HepG2 (cell line): ENCODE data around the gene CARMIL3. TPM values are rescaled to one million over a fixed set of nuclear protein-coding genes. Genes with fewer than 3 reads are reported as not detected.

Source experiments
- ARNT ChIP-seq: fragments of 450-650 bp; IDR thresholded peaks from 2 replicates; pipeline ENCODE4 v1.6.1; 2017
- FOXC1 ChIP-seq: sonication (generic); formaldehyde crosslinking; IDR thresholded peaks from 2 replicates; pipeline ENCODE4 v1.8.0; 2022; ENCODE audit warnings: mild to moderate bottlenecking, missing genetic modification reagents, borderline replicate concordance
- GATA4 ChIP-seq: sonication (generic); IDR thresholded peaks from 2 replicates; pipeline ENCODE4 v1.6.1; 2016; ENCODE audit warnings: antibody characterized with exemption, low read depth, borderline replicate concordance
- HDAC6 ChIP-seq: fragments of 200-600 bp; sonication (generic); IDR thresholded peaks from 2 replicates; pipeline ENCODE4 v1.7.0; 2017; ENCODE audit warnings: mild to moderate bottlenecking, antibody characterized with exemption, low read length, low read depth
- ISL2 ChIP-seq: sonication (generic); formaldehyde crosslinking; IDR thresholded peaks from 2 replicates; pipeline ENCODE4 v1.5.0; 2020; ENCODE audit warnings: missing genetic modification reagents
- PHF8 ChIP-seq: sonication (generic); formaldehyde crosslinking; IDR thresholded peaks from 2 replicates; pipeline ENCODE4 v1.5.0; 2020; ENCODE audit warnings: missing genetic modification reagents
- RBM22 ChIP-seq: fragments of 200-400 bp; formaldehyde crosslinking; optimal IDR thresholded peaks from 2 replicates; pipeline ENCODE3; 2017; ENCODE audit warnings: mild to moderate bottlenecking, low read length, moderate library complexity
- SRSF1 ChIP-seq: fragments of 200-400 bp; formaldehyde crosslinking; optimal IDR thresholded peaks from 2 replicates; pipeline ENCODE3; 2017; ENCODE audit warnings: mild to moderate bottlenecking, low read depth, low read length, moderate library complexity
- TOE1 ChIP-seq: sonication (generic); formaldehyde crosslinking; IDR thresholded peaks from 2 replicates; pipeline ENCODE4 v1.4.0; 2020; ENCODE audit warnings: mild to moderate bottlenecking, missing genetic modification reagents
- YY1 ChIP-seq: IDR thresholded peaks from 2 replicates; pipeline ENCODE4 v1.6.1; 2011; ENCODE audit warnings: low read length, low read depth, moderate library complexity, mild to moderate bottlenecking; ENCODE audit not compliant: insufficient read depth, insufficient replicate concordance
- ZFP62 ChIP-seq: sonication (generic); formaldehyde crosslinking; IDR thresholded peaks from 2 replicates; pipeline ENCODE4 v1.4.0; 2020; ENCODE audit warnings: missing genetic modification reagents
- ZNF205 ChIP-seq: IDR thresholded peaks from 2 replicates; pipeline ENCODE4 v1.6.1; 2018; ENCODE audit warnings: missing biosample characterization, missing genetic modification reagents
- ZNF225 ChIP-seq: sonication (generic); formaldehyde crosslinking; IDR thresholded peaks from 2 replicates; pipeline ENCODE4 v1.4.0; 2020; ENCODE audit warnings: mild to moderate bottlenecking, missing genetic modification reagents
- ZNF317 ChIP-seq: sonication (generic); formaldehyde crosslinking; IDR thresholded peaks from 2 replicates; pipeline ENCODE4 v1.5.0; 2020; ENCODE audit warnings: mild to moderate bottlenecking, missing genetic modification reagents
- ZNF747 ChIP-seq: sonication (generic); formaldehyde crosslinking; IDR thresholded peaks from 2 replicates; pipeline ENCODE4 v1.8.1; 2023; ENCODE audit warnings: missing genetic modification reagents, mild to moderate bottlenecking, borderline replicate concordance
- ZSCAN20 ChIP-seq: sonication (generic); formaldehyde crosslinking; IDR thresholded peaks from 2 replicates; pipeline ENCODE4 v1.4.0; 2020; ENCODE audit warnings: missing genetic modification reagents, mild to moderate bottlenecking, borderline replicate concordance
- polyA plus RNA-seq, 8 experiments: library from polyadenylated mRNA; depleted of rRNA in 3 of 8; stranded (reverse) in 7 of 8; unstranded in 1 of 8; fragments of >200 nt; fragmentation: Illumina TruSeq in 4 of 8; extraction: Trizol in 4 of 8; gene quantifications; 2 replicates each; pipeline versions ENCODE4 v1.2.1 to v1.2.3, GENCODE V29; 2011 to 2016; ENCODE audit warnings: low read depth in 4 of 8, missing spikeins in 1 of 8, mixed read lengths in 1 of 8; ENCODE audit not compliant: insufficient read depth in 1 of 8
- total RNA-seq, 5 experiments: library from RNA; depleted of rRNA; stranded (reverse); fragments of >200 nt; fragmentation: Illumina TruSeq; extraction: Trizol; gene quantifications; 2 replicates each; pipeline ENCODE4 v1.2.3, GENCODE V29; 2016; ENCODE audit warnings: low read depth in 1 of 5
- TF ChIP-seq, protein P1 (sequence below): conservative IDR thresholded peaks from 2 replicates; pipeline ENCODE4 v1.6.1; 2018; ENCODE audit warnings: missing genetic modification reagents
- TF ChIP-seq, protein P2 (sequence below): sonication (generic); formaldehyde crosslinking; IDR thresholded peaks from 2 replicates; pipeline ENCODE4 v1.4.0; 2020; ENCODE audit warnings: missing genetic modification reagents, low read depth, mild to moderate bottlenecking, borderline replicate concordance
- TF ChIP-seq, protein P3 (sequence below): sonication (generic); formaldehyde crosslinking; IDR thresholded peaks from 2 replicates; pipeline ENCODE4 v1.9.0; 2021; ENCODE audit warnings: missing genetic modification reagents, borderline replicate concordance
- TF ChIP-seq, protein P4 (sequence below): sonication (generic); formaldehyde crosslinking; IDR thresholded peaks from 2 replicates; pipeline ENCODE4 v1.8.0; 2022; ENCODE audit warnings: mild to moderate bottlenecking, missing genetic modification reagents, borderline replicate concordance

Gene CARMIL3
- total and polyA plus RNA-seq, 2 of the 13 experiments (the other 11 are each of a cell fraction or from before 2014, with no cell fraction given), result 0.27 to 0.55 TPM

DNA sequence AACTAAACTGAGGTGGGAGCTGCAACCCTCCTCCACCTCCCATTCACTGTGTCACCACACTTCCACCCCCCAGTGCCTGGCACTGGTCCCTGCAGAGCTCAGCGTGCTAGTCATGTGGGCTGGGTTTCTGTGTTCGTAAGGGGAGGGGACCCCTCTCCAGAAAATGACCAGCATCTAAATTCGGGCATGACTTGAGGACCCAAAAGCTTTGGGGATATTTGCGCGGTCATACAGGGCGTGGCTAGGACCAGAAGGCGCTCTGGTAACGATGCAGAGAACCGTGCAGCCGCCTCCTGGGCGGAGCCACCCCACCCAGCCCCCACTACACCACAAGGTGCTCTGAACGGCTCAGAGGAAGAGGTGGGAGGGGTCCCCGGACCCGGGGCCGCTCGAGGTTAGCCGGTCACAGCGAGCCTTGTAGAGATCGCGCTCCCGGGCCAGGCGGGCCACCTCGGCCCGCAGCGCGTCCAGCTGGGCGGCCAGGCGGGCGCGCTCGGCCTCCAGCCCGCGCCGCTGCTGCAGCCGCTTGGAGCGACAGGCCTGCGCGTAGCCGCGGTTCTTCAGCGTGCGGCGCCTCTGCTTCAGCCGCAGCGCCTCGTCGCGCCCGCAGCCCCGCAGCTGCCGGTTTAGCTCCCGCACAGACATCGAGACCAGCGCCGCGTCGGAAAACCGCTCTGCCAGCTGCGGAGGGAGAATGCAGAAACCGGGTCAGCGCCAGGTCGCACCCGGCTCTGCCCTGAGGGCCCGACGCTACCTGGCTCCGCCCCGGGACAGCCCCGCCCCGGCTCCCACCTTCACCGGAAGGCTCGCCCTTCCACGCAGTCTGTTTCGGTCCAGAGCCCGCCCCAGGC is 29.3 kb downstream of the CARMIL3 start (continued):
- TF ChIP-seq, protein P1, sequence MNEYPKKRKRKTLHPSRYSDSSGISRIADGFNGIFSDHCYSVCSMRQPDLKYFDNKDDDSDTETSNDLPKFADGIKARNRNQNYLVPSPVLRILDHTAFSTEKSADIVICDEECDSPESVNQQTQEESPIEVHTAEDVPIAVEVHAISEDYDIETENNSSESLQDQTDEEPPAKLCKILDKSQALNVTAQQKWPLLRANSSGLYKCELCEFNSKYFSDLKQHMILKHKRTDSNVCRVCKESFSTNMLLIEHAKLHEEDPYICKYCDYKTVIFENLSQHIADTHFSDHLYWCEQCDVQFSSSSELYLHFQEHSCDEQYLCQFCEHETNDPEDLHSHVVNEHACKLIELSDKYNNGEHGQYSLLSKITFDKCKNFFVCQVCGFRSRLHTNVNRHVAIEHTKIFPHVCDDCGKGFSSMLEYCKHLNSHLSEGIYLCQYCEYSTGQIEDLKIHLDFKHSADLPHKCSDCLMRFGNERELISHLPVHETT, result 0 out of 2 replicates have a peak, but pooled peaks have one; percentile 15
- TF ChIP-seq ZFP62 (CRISPR knock-in tag) (no peak), ZNF225 (CRISPR knock-in tag) (no peak; the same call in none of the 2 replicates), RBM22 (no peak), ARNT (no peak), FOXC1 (CRISPR knock-in tag) (no peak; the same call in 1 of the 2 replicates), SRSF1 (peak; percentile 32), ISL2 (CRISPR knock-in tag) (0 out of 2 replicates have a peak, but pooled peaks have one; percentile 57), ZNF317 (no peak), ZSCAN20 (CRISPR knock-in tag) (peak; percentile 96; the same call in 1 of the 2 replicates), PHF8 (CRISPR knock-in tag) (peak; percentile 93), ZNF747 (peak; percentile 48; the same call in 1 of the 2 replicates), YY1 (peak; percentile 2), HDAC6 (no peak), ZNF205 (peak; percentile 65; the same call in 1 of the 2 replicates), TOE1 (CRISPR knock-in tag) (no peak), GATA4 (no peak)
- TF ChIP-seq, protein P2, sequence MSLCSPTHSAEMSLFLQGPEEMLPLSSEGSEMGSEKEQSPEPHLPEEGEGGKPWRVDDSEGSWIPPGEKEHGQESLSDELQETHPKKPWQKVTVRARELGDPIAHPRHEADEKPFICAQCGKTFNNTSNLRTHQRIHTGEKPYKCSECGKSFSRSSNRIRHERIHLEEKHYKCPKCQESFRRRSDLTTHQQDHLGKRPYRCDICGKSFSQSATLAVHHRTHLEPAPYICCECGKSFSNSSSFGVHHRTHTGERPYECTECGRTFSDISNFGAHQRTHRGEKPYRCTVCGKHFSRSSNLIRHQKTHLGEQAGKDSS, result 0 out of 2 replicates have a peak, but pooled peaks have one; percentile 59
- TF ChIP-seq, protein P3, sequence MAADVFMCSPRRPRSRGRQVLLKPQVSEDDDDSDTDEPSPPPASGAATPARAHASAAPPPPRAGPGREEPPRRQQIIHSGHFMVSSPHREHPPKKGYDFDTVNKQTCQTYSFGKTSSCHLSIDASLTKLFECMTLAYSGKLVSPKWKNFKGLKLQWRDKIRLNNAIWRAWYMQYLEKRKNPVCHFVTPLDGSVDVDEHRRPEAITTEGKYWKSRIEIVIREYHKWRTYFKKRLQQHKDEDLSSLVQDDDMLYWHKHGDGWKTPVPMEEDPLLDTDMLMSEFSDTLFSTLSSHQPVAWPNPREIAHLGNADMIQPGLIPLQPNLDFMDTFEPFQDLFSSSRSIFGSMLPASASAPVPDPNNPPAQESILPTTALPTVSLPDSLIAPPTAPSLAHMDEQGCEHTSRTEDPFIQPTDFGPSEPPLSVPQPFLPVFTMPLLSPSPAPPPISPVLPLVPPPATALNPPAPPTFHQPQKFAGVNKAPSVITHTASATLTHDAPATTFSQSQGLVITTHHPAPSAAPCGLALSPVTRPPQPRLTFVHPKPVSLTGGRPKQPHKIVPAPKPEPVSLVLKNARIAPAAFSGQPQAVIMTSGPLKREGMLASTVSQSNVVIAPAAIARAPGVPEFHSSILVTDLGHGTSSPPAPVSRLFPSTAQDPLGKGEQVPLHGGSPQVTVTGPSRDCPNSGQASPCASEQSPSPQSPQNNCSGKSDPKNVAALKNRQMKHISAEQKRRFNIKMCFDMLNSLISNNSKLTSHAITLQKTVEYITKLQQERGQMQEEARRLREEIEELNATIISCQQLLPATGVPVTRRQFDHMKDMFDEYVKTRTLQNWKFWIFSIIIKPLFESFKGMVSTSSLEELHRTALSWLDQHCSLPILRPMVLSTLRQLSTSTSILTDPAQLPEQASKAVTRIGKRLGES (CRISPR knock-in tag), result no peak
- TF ChIP-seq, protein P4, sequence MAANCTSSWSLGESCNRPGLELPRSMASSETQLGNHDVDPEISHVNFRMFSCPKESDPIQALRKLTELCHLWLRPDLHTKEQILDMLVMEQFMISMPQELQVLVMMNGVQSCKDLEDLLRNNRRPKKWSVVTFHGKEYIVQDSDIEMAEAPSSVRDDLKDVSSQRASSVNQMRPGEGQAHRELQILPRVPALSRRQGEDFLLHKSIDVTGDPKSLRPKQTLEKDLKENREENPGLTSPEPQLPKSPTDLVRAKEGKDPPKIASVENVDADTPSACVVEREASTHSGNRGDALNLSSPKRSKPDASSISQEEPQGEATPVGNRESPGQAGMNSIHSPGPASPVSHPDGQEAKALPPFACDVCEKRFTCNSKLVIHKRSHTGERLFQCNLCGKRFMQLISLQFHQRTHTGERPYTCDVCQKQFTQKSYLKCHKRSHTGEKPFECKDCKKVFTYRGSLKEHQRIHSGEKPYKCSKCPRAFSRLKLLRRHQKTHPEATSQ (CRISPR knock-in tag), result no peak
